ENCODE measurements around the gene ADGRB3. TPM values are rescaled to one million over a fixed set of nuclear protein-coding genes. Genes with fewer than 3 reads are reported as not detected.

ADGRB3 gene
- total and polyA plus RNA-seq, 10 of the 15 experiments (the other 5 are each of a cell fraction or from before 2014, with no cell fraction given) = 0.03 to 0.06 TPM; not detected in 8

DNA sequence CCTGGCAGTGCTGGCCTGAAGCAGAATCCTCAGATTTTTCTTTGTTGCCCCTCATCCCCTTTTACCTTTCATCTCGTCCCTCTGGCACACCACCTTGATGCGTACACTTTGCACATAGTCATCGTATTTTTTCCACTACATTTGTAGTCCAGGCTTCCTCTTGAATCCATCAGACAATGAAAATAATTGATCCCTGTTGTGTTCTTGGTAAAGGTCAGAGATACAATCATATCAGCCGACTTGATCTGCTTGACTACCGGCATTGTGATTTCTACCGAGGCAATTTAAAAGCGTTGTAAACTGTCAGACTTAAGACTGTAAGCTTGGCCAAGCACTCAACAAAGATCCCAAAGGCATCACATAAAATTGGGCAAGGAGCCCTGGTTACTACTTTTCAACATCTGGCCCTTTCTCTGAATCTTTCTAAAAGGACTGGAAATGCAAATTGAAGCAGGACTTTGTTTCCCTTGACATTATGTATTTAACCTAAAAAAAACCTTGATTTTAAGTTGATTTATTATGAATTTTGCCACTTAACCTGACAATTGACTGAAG, 649.2 kb downstream of the ADGRB3 start:
- RAD21 ChIA-PET (ENCODE audit: unreplicated experiment) = no interaction called here
- FAIRE-seq = no peak
- CTCF ChIA-PET = no interaction called here
- TF ChIP-seq, protein P1, sequence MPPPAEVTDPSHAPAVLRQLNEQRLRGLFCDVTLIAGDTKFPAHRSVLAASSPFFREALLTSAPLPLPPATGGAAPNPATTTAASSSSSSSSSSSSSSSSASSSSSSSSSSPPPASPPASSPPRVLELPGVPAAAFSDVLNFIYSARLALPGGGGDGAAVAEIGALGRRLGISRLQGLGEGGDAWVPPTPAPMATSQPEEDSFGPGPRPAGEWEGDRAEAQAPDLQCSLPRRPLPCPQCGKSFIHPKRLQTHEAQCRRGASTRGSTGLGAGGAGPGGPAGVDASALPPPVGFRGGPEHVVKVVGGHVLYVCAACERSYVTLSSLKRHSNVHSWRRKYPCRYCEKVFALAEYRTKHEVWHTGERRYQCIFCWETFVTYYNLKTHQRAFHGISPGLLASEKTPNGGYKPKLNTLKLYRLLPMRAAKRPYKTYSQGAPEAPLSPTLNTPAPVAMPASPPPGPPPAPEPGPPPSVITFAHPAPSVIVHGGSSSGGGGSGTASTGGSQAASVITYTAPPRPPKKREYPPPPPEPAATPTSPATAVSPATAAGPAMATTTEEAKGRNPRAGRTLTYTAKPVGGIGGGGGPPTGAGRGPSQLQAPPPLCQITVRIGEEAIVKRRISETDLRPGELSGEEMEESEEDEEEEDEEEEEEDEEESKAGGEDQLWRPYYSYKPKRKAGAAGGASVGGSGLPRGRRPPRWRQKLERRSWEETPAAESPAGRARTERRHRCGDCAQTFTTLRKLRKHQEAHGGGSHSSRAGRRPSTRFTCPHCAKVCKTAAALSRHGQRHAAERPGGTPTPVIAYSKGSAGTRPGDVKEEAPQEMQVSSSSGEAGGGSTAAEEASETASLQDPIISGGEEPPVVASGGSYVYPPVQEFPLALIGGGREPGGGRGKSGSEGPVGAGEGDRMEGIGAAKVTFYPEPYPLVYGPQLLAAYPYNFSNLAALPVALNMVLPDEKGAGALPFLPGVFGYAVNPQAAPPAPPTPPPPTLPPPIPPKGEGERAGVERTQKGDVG (CRISPR knock-in tag; IDR thresholded peaks at IDR 0.05) = no peak
- TF ChIP-seq SMC3 (IDR thresholded peaks at IDR 0.05; ENCODE audit: borderline replicate concordance, low read length) (no peak), WRNIP1 (IDR thresholded peaks at IDR 0.05; ENCODE audit: borderline replicate concordance, low read depth, low read length) (no peak), SKIL (IDR thresholded peaks at IDR 0.05; ENCODE audit: low read depth, poor library complexity, severe bottlenecking) (no peak), RB1 (IDR thresholded peaks at IDR 0.05; ENCODE audit: borderline replicate concordance) (no peak), ZNF592 (IDR thresholded peaks at IDR 0.05) (no peak), KAT2A (conservative IDR thresholded peaks at IDR 0.05; ENCODE audit: control insufficient read depth, low read depth, low read length) (no peak), NRF1 (conservative IDR thresholded peaks at IDR 0.05; ENCODE audit: low read depth, low read length) (no peak), MEF2B (IDR thresholded peaks at IDR 0.05; ENCODE audit: partially characterized antibody, poor library complexity, severe bottlenecking) (no peak), TCF7 (IDR thresholded peaks at IDR 0.05; ENCODE audit: borderline replicate concordance) (no peak)
- TF ChIP-seq, protein P2, sequence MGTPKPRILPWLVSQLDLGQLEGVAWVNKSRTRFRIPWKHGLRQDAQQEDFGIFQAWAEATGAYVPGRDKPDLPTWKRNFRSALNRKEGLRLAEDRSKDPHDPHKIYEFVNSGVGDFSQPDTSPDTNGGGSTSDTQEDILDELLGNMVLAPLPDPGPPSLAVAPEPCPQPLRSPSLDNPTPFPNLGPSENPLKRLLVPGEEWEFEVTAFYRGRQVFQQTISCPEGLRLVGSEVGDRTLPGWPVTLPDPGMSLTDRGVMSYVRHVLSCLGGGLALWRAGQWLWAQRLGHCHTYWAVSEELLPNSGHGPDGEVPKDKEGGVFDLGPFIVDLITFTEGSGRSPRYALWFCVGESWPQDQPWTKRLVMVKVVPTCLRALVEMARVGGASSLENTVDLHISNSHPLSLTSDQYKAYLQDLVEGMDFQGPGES (IDR thresholded peaks at IDR 0.05) = no peak
- TF ChIP-seq, protein P3, sequence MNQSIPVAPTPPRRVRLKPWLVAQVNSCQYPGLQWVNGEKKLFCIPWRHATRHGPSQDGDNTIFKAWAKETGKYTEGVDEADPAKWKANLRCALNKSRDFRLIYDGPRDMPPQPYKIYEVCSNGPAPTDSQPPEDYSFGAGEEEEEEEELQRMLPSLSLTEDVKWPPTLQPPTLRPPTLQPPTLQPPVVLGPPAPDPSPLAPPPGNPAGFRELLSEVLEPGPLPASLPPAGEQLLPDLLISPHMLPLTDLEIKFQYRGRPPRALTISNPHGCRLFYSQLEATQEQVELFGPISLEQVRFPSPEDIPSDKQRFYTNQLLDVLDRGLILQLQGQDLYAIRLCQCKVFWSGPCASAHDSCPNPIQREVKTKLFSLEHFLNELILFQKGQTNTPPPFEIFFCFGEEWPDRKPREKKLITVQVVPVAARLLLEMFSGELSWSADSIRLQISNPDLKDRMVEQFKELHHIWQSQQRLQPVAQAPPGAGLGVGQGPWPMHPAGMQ (IDR thresholded peaks at IDR 0.05; ENCODE audit: borderline replicate concordance) = no peak

More for the DNA sequence above, 649.2 kb downstream of the ADGRB3 start:
- in situ Hi-C loops (cut with MboI) (no loop called here), intact Hi-C loops (cut with micrococcal nuclease; ENCODE audit: unreplicated experiment) (no loop called here)
- Histone ChIP-seq H3K27me3 (replicated peaks in 1 of 2; ENCODE audit: control insufficient read depth in 2 of 2, insufficient read depth in 2 of 2, low read length in 1 of 2) (no peaks in the 10 kb centered on the region), H4K20me1 (ENCODE audit: control insufficient read depth, insufficient read depth) (no peaks in the 10 kb centered on the region), H3K27ac (ENCODE audit: control insufficient read depth, insufficient read depth) (no peak overlapping the region), H3K4me1 (ENCODE audit: control insufficient read depth, insufficient read depth, low read length) (no peaks in the 10 kb centered on the region), H3K9me3 (replicated peaks; ENCODE audit: control insufficient read depth, insufficient read depth, low read length) (no peaks in the 10 kb centered on the region), H3K79me2 (ENCODE audit: control insufficient read depth, insufficient read depth, low read length) (no peaks in the 10 kb centered on the region), H3K9ac (ENCODE audit: control insufficient read depth, insufficient read depth, low read length) (no peak overlapping the region), H3K4me3 (no peak overlapping the region), H3K36me3 (ENCODE audit: control insufficient read depth in 2 of 2, insufficient read depth in 2 of 2, low read length in 1 of 2) (no peaks in the 10 kb centered on the region), H2AFZ (ENCODE audit: control insufficient read depth, low read depth, low read length) (no peak overlapping the region), H3K4me2 (ENCODE audit: control insufficient read depth, insufficient read depth) (no peak overlapping the region)
- BruUV-seq (replicated peaks) = no TSS peak
- DNase-seq (ENCODE audit: low read depth, low spot score) = no peak
- POLR2A ChIA-PET = no interaction called here
- 43% methylated on average over 7 of the region's 7 CpGs for WGBS (ENCODE audit: insufficient coverage, insufficient replicate concordance, low lambda C conversion rate, missing lambda C conversion rate)
- no peak for ATAC-seq
- SMC1A ChIA-PET (ENCODE audit: uncharacterized antibody, unreplicated experiment) = no interaction called here
